Calu3 (cell line): Measurements from ENCODE around the gene HES3. TPM values are rescaled to one million over a fixed set of nuclear protein-coding genes. Genes with fewer than 3 reads are reported as not detected.
"Not testable (repeated sequence)": the region's sequence is repeated elsewhere in the genome, so short reads cannot be mapped to it uniquely, and the experiment has no call there.

Source experiments
- BruUV-seq: library from RNA; stranded (reverse); fragments of 400-500 nt; replicated peaks from 2 replicates; lab custom pipeline; 2021; lab: Mats Ljungman, UMichigan
- CTCF ChIA-PET: fragments of 300-600 bp; sonication (Branson Sonifier 250); formaldehyde crosslinking; loops from one replicate; lab custom pipeline; 2022; ENCODE audit warnings: antibody characterized with exemption; lab: Charles Lee
- DNase-seq: peaks from one replicate; pipeline ENCODE4 v3.0.0; 2022
- H3K27ac Mint-ChIP-seq: one replicate; pipeline ENCODE4 v1.8.0; 2022; ENCODE audit warnings: mixed read lengths; ENCODE audit not compliant: unreplicated experiment
- H3K27me3 Mint-ChIP-seq: one replicate; pipeline ENCODE4 v1.8.0; 2022; ENCODE audit warnings: mixed read lengths; ENCODE audit not compliant: unreplicated experiment
- H3K36me3 Mint-ChIP-seq: one replicate; pipeline ENCODE4 v1.8.0; 2022; ENCODE audit warnings: mild to moderate bottlenecking, moderate library complexity, mixed read lengths; ENCODE audit not compliant: insufficient read depth, unreplicated experiment
- H3K4me1 Mint-ChIP-seq: one replicate; pipeline ENCODE4 v1.8.0; 2022; ENCODE audit warnings: mild to moderate bottlenecking, low read depth, mixed read lengths; ENCODE audit not compliant: unreplicated experiment
- H3K4me3 Mint-ChIP-seq: one replicate; pipeline ENCODE4 v1.8.0; 2022; ENCODE audit warnings: mild to moderate bottlenecking, low read depth, moderate library complexity, mixed read lengths; ENCODE audit not compliant: unreplicated experiment
- H3K9me3 Mint-ChIP-seq: one replicate; pipeline ENCODE4 v1.8.0; 2022; ENCODE audit warnings: low read depth, mixed read lengths; ENCODE audit not compliant: unreplicated experiment
- CTCF ChIP-seq: fragments of 200-600 bp; IDR thresholded peaks from one replicate; pipeline ENCODE4 v1.8.0; 2022; ENCODE audit warnings: antibody characterized with exemption; ENCODE audit not compliant: unreplicated experiment
- intact Hi-C: fragments of 100-400 bp; cut with micrococcal nuclease; formaldehyde crosslinking; loops from one replicate; pipeline ENCODE4 v1.10.0; 2022; ENCODE audit not compliant: unreplicated experiment
- total RNA-seq: library from RNA; stranded (reverse); gene quantifications from 2 replicates; pipeline ENCODE4 v1.2.3, GENCODE V29; 2022

Gene HES3
- total RNA-seq, 1 experiment from 2014 or later, result not detected

GRCh38 chr1:6218375-6219164 is 25.4 kb upstream of the HES3 start:
- TF ChIP-seq CTCF, result no peak
- intact Hi-C loops, result no loop called here
- CTCF ChIA-PET, result interaction anchor here (0.6 to 0.9 kb wide), 2 partner anchors 13 to 14 kb away, joined by 3 read pairs; no protein-coding TSS in a partner anchor
- DNase-seq, result peak; percentile 47
- peak overlapping the region; percentile 26 for H3K4me3 Mint-ChIP-seq
- H3K27ac Mint-ChIP-seq, result peak overlapping the region; percentile 87
- H3K36me3 Mint-ChIP-seq, result peaks cover 78% of the 10 kb centered on the region
- no peaks in the 10 kb centered on the region for H3K27me3 Mint-ChIP-seq
- H3K9me3 Mint-ChIP-seq, result no peaks in the 10 kb centered on the region
- H3K4me1 Mint-ChIP-seq, result peaks cover 43% of the 10 kb centered on the region
- no TSS peak for BruUV-seq

GRCh38 chr1:6219641-6220040 is 24.3 kb upstream of the HES3 start:
- intact Hi-C loops, BruUV-seq, DNase-seq, H3K9me3 Mint-ChIP-seq, H3K27me3 Mint-ChIP-seq: not testable (repeated sequence)
- Mint-ChIP-seq H3K4me1 (peaks cover 54% of the 10 kb centered on the region), H3K27ac (peak overlapping the region; percentile 83), H3K36me3 (peaks cover 86% of the 10 kb centered on the region), H3K4me3 (peak overlapping the region; percentile 28)
- CTCF ChIA-PET, result interaction anchor here (0.9 kb wide), 1 partner anchor 15 kb away, joined by 3 read pairs; no protein-coding TSS in a partner anchor

GRCh38 chr1:6220236-6220635 is 23.7 kb upstream of the HES3 start:
- H3K9me3 Mint-ChIP-seq, result no peaks in the 10 kb centered on the region
- CTCF ChIA-PET, result interaction anchor here (0.9 to 1.0 kb wide), 2 partner anchors 10 to 15 kb away, joined by 3 to 14 read pairs; no protein-coding TSS in a partner anchor
- intact Hi-C loops, result no loop called here
- H3K4me1 Mint-ChIP-seq, result peaks cover 60% of the 10 kb centered on the region
- no peak for TF ChIP-seq CTCF
- BruUV-seq, result no TSS peak
- peaks cover 86% of the 10 kb centered on the region for H3K36me3 Mint-ChIP-seq
- H3K4me3 Mint-ChIP-seq, result peak overlapping the region; percentile 28
- H3K27ac Mint-ChIP-seq, result peak overlapping the region; percentile 83
- H3K27me3 Mint-ChIP-seq, result no peaks in the 10 kb centered on the region
- DNase-seq, result peak; percentile 78

- H3K27ac Mint-ChIP-seq, result peak overlapping the region; percentile 83
- H3K36me3 Mint-ChIP-seq, result peaks cover 89% of the 10 kb centered on the region
- TF ChIP-seq CTCF, result no peak
- no TSS peak for BruUV-seq
- no peaks in the 10 kb centered on the region for H3K9me3 Mint-ChIP-seq
- intact Hi-C loops, result no loop called here
- no peaks in the 10 kb centered on the region for H3K27me3 Mint-ChIP-seq
- DNase-seq, result no peak
- H3K4me1 Mint-ChIP-seq, result peaks cover 68% of the 10 kb centered on the region
- H3K4me3 Mint-ChIP-seq, result no peak overlapping the region
- CTCF ChIA-PET, result interaction anchor here (0.6 kb wide), 1 partner anchor 897 kb away, joined by 6 read pairs; no protein-coding TSS in a partner anchor
Measured at GRCh38 chr1:6221210-6221784, 22.7 kb upstream of the HES3 start.
